ENCODE results near the gene TSPEAR. TPM values are rescaled to one million over a fixed set of nuclear protein-coding genes. Genes with fewer than 3 reads are reported as not detected.

TSPEAR gene
- total RNA-seq, 2 donors from 2014 or later: 1.5 to 6.0 TPM

GRCh38 chr21:44462834-44463200, 248.6 kb downstream of the TSPEAR start:
- peaks cover 44% of the 10 kb centered on the region for H3K36me3 ChIP-seq (ENCODE audit: control insufficient read depth, insufficient read depth, low read length)
- no peak overlapping the region for H3K9ac ChIP-seq (ENCODE audit: extremely low read depth, low read length, poor library complexity, severe bottlenecking)
- Mint-ChIP-seq H3K9me3 (no peaks in the 10 kb centered on the region), H3K27ac (no peak overlapping the region), H3K36me3 (ENCODE audit: low read depth) (peaks cover 6% of the 10 kb centered on the region), H3K27me3 (ENCODE audit: insufficient read depth) (no peaks in the 10 kb centered on the region), H3K4me3 (no peak overlapping the region), H3K4me1 (peaks cover 9% of the 10 kb centered on the region)
- WGBS, 2 experiments (ENCODE audit: insufficient coverage in 1 of 2, insufficient read length in 1 of 2): 92 to 93% methylated on average over 4 to 11 of the region's 11 CpGs
- peaks cover 9% of the 10 kb centered on the region for H3K4me1 ChIP-seq (ENCODE audit: control insufficient read depth, insufficient read depth, low read length)
- no peak overlapping the region for H3K27ac ChIP-seq (ENCODE audit: low read depth, low read length)
- peaks cover 2% of the 10 kb centered on the region for H3K9me3 ChIP-seq (ENCODE audit: control insufficient read depth, low read length)
- no peak for TF ChIP-seq CTCF (conservative IDR thresholded peaks at IDR 0.05)
- no peak for DNase-seq
- no peak overlapping the region for H3K4me3 ChIP-seq (ENCODE audit: low read length)
- H3K27me3 ChIP-seq (ENCODE audit: control insufficient read depth, insufficient read depth, low read length, poor library complexity, severe bottlenecking): no peaks in the 10 kb centered on the region

GRCh38 chr21:44462086-44462833, 249.1 kb downstream of the TSPEAR start:
- H3K4me3 Mint-ChIP-seq: no peak overlapping the region
- no peaks in the 10 kb centered on the region for H3K9me3 ChIP-seq (ENCODE audit: control insufficient read depth, low read length)
- peak; percentile 50 for DNase-seq
- H3K36me3 ChIP-seq (ENCODE audit: control insufficient read depth, insufficient read depth, low read length): peaks cover 48% of the 10 kb centered on the region
- H3K4me1 Mint-ChIP-seq: peaks cover 9% of the 10 kb centered on the region
- H3K27ac ChIP-seq (ENCODE audit: low read depth, low read length): no peak overlapping the region
- H3K9ac ChIP-seq (ENCODE audit: extremely low read depth, low read length, poor library complexity, severe bottlenecking): no peak overlapping the region
- no peaks in the 10 kb centered on the region for H3K27me3 Mint-ChIP-seq (ENCODE audit: insufficient read depth)
- TF ChIP-seq CTCF (conservative IDR thresholded peaks at IDR 0.05): no peak
- H3K4me3 ChIP-seq (ENCODE audit: low read length): no peak overlapping the region
- 83 to 89% methylated on average over 14 to 25 of the region's 25 CpGs for WGBS, 2 experiments (ENCODE audit: insufficient coverage in 1 of 2, insufficient read length in 1 of 2)
- H3K9me3 Mint-ChIP-seq: no peaks in the 10 kb centered on the region
- H3K36me3 Mint-ChIP-seq (ENCODE audit: low read depth): peaks cover 11% of the 10 kb centered on the region
- H3K27ac Mint-ChIP-seq: no peak overlapping the region
- H3K4me1 ChIP-seq (ENCODE audit: control insufficient read depth, insufficient read depth, low read length): peaks cover 14% of the 10 kb centered on the region
- H3K27me3 ChIP-seq (ENCODE audit: control insufficient read depth, insufficient read depth, low read length, poor library complexity, severe bottlenecking): no peaks in the 10 kb centered on the region

- H3K27ac ChIP-seq (ENCODE audit: low read depth, low read length): no peak overlapping the region
- no peaks in the 10 kb centered on the region for H3K27me3 Mint-ChIP-seq (ENCODE audit: insufficient read depth)
- H3K4me3 Mint-ChIP-seq: no peak overlapping the region
- peaks cover 9% of the 10 kb centered on the region for H3K4me1 Mint-ChIP-seq
- H3K36me3 ChIP-seq (ENCODE audit: control insufficient read depth, insufficient read depth, low read length): peaks cover 55% of the 10 kb centered on the region
- H3K9me3 ChIP-seq (ENCODE audit: control insufficient read depth, low read length): no peaks in the 10 kb centered on the region
- peak; percentile 45 for TF ChIP-seq CTCF (conservative IDR thresholded peaks at IDR 0.05)
- H3K9ac ChIP-seq (ENCODE audit: extremely low read depth, low read length, poor library complexity, severe bottlenecking): no peak overlapping the region
- H3K27ac Mint-ChIP-seq: no peak overlapping the region
- H3K4me1 ChIP-seq (ENCODE audit: control insufficient read depth, insufficient read depth, low read length): peaks cover 15% of the 10 kb centered on the region
- DNase-seq: no peak
- peaks cover 11% of the 10 kb centered on the region for H3K36me3 Mint-ChIP-seq (ENCODE audit: low read depth)
- no peak overlapping the region for H3K4me3 ChIP-seq (ENCODE audit: low read length)
- no peaks in the 10 kb centered on the region for H3K27me3 ChIP-seq (ENCODE audit: control insufficient read depth, insufficient read depth, low read length, poor library complexity, severe bottlenecking)
- no peaks in the 10 kb centered on the region for H3K9me3 Mint-ChIP-seq
- 84 to 94% methylated on average over 11 to 15 of the region's 15 CpGs for WGBS, 2 experiments (ENCODE audit: insufficient coverage in 1 of 2, insufficient read length in 1 of 2)
Measured at GRCh38 chr21:44461464-44462001, 249.8 kb downstream of the TSPEAR start.

All from endodermal cell (in vitro differentiated cells).